ENCODE data around the gene PDZD2. TPM values are rescaled to one million over a fixed set of nuclear protein-coding genes. Genes with fewer than 3 reads are reported as not detected.

The PDZD2 gene
- total RNA-seq, 1 donor = 0.36 TPM

GRCh38 chr5:31866166-31866565 lies 227.2 kb downstream of the PDZD2 start:
- H3K4me3 ChIP-seq (ENCODE audit: insufficient read depth, low read length) = no peak overlapping the region
- H3K4me1 ChIP-seq (ENCODE audit: insufficient read depth, low read length) = no peaks in the 10 kb centered on the region
- H2AFZ ChIP-seq (ENCODE audit: low read length) = no peak overlapping the region
- no peak overlapping the region for H3K27ac ChIP-seq (ENCODE audit: low read depth, low read length)
- no peaks in the 10 kb centered on the region for H3K79me2 ChIP-seq (ENCODE audit: insufficient read depth, low read length)
- H3K9me3 ChIP-seq (ENCODE audit: low read depth, low read length) = no peaks in the 10 kb centered on the region
- peak; percentile 49 for DNase-seq (ENCODE audit: insufficient read length, low spot score, missing footprints)
- H3K4me2 ChIP-seq (ENCODE audit: insufficient read depth, low read length) = no peak overlapping the region
- H4K20me1 ChIP-seq (ENCODE audit: insufficient read depth, low read length) = no peaks in the 10 kb centered on the region
- peaks cover 12% of the 10 kb centered on the region for H3K27me3 ChIP-seq (ENCODE audit: insufficient read depth, low read length)
- H3K36me3 ChIP-seq (ENCODE audit: insufficient read depth, low read length) = no peaks in the 10 kb centered on the region
- TF ChIP-seq, protein P1, sequence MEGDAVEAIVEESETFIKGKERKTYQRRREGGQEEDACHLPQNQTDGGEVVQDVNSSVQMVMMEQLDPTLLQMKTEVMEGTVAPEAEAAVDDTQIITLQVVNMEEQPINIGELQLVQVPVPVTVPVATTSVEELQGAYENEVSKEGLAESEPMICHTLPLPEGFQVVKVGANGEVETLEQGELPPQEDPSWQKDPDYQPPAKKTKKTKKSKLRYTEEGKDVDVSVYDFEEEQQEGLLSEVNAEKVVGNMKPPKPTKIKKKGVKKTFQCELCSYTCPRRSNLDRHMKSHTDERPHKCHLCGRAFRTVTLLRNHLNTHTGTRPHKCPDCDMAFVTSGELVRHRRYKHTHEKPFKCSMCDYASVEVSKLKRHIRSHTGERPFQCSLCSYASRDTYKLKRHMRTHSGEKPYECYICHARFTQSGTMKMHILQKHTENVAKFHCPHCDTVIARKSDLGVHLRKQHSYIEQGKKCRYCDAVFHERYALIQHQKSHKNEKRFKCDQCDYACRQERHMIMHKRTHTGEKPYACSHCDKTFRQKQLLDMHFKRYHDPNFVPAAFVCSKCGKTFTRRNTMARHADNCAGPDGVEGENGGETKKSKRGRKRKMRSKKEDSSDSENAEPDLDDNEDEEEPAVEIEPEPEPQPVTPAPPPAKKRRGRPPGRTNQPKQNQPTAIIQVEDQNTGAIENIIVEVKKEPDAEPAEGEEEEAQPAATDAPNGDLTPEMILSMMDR (IDR thresholded peaks at IDR 0.05; ENCODE audit: extremely low read depth, low read depth, low read length) = no peak

DNA sequence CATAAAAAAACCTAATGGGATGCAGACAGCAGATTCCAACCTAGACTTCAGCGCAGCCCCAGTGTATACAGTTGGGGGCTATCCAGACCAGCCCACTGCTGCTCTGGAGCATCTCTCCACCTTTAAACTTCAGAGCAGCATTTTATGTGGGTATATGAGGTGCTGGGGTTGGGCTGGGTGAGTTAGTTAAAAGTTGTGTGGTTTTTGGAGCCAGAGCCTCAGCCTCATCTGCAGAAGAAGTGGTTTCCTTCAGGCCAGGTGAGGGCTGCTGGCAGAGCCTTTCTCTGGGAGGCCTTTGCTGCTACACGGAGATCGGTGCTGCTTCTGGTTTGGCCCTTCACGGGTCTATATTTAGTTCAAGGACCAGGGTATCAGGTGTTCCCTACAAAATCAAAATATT lies 228.3 kb downstream of the PDZD2 start:
- Histone ChIP-seq H3K4me1 (ENCODE audit: insufficient read depth, low read length) (no peaks in the 10 kb centered on the region), H3K27ac (ENCODE audit: low read depth, low read length) (no peak overlapping the region), H3K4me3 (ENCODE audit: insufficient read depth, low read length) (no peak overlapping the region), H3K9me3 (ENCODE audit: low read depth, low read length) (no peaks in the 10 kb centered on the region), H3K36me3 (ENCODE audit: insufficient read depth, low read length) (no peaks in the 10 kb centered on the region), H2AFZ (ENCODE audit: low read length) (no peak overlapping the region), H3K4me2 (ENCODE audit: insufficient read depth, low read length) (no peak overlapping the region), H3K27me3 (ENCODE audit: insufficient read depth, low read length) (peaks cover 16% of the 10 kb centered on the region), H3K79me2 (ENCODE audit: insufficient read depth, low read length) (no peaks in the 10 kb centered on the region), H4K20me1 (ENCODE audit: insufficient read depth, low read length) (no peaks in the 10 kb centered on the region)
- DNase-seq (ENCODE audit: insufficient read length, low spot score, missing footprints) = no peak
- TF ChIP-seq, protein P1 (IDR thresholded peaks at IDR 0.05; ENCODE audit: extremely low read depth, low read depth, low read length) = no peak

DNA sequence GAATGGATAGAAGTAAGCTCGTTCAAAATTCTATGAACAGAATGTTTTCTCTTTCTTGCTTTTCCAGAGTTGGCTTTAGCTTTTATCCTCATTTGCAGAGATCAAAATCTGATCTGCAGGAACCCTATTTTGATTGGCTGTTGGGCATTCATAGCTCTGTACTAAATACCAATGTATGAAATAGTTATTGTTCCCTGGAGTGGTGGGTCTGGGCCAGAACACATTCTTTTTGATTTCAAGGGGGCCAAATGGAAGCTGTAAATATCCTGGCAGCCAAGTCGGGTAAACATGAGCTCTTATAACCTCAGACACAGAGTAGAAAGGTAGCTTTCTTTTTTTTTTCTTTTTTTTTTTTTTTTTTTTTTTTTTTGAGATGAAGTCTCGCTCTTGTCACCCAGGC lies 241.5 kb downstream of the PDZD2 start:
- no peaks in the 10 kb centered on the region for H3K4me1 ChIP-seq (ENCODE audit: insufficient read depth, low read length)
- no peaks in the 10 kb centered on the region for H3K27me3 ChIP-seq (ENCODE audit: insufficient read depth, low read length)
- H2AFZ ChIP-seq (ENCODE audit: low read length) = no peak overlapping the region
- TF ChIP-seq, protein P1 (IDR thresholded peaks at IDR 0.05; ENCODE audit: extremely low read depth, low read depth, low read length) = no peak
- H3K4me2 ChIP-seq (ENCODE audit: insufficient read depth, low read length) = no peak overlapping the region
- H3K79me2 ChIP-seq (ENCODE audit: insufficient read depth, low read length) = no peaks in the 10 kb centered on the region
- no peak overlapping the region for H3K4me3 ChIP-seq (ENCODE audit: insufficient read depth, low read length)
- H3K36me3 ChIP-seq (ENCODE audit: insufficient read depth, low read length) = no peaks in the 10 kb centered on the region
- no peaks in the 10 kb centered on the region for H4K20me1 ChIP-seq (ENCODE audit: insufficient read depth, low read length)
- DNase-seq (ENCODE audit: insufficient read length, low spot score, missing footprints) = no peak
- no peak overlapping the region for H3K27ac ChIP-seq (ENCODE audit: low read depth, low read length)
- no peaks in the 10 kb centered on the region for H3K9me3 ChIP-seq (ENCODE audit: low read depth, low read length)

DNA sequence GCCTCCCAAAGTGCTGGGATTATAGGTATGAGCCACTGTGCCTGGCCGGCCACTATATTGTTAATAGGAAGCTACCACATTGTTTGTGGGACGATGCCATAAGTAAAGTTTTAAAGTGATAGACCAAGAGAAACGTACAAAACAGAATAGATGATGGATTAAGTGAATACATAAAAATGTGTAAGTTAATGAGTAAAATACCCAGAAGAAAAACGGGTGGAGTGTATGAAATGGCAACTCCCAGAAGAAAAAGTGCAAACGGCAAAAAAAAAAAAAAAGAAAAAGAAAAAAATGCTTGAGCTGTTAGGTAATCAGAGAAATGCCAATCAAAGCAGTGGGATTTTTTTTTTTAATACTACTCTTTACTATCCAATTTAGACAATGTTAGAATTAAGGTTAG lies 246.0 kb downstream of the PDZD2 start:
- Histone ChIP-seq H3K27me3 (ENCODE audit: insufficient read depth, low read length) (peaks cover 13% of the 10 kb centered on the region), H2AFZ (ENCODE audit: low read length) (no peak overlapping the region), H3K4me1 (ENCODE audit: insufficient read depth, low read length) (no peaks in the 10 kb centered on the region), H3K4me2 (ENCODE audit: insufficient read depth, low read length) (no peak overlapping the region), H3K9me3 (ENCODE audit: low read depth, low read length) (no peaks in the 10 kb centered on the region), H3K79me2 (ENCODE audit: insufficient read depth, low read length) (no peaks in the 10 kb centered on the region), H3K36me3 (ENCODE audit: insufficient read depth, low read length) (no peaks in the 10 kb centered on the region), H3K4me3 (ENCODE audit: insufficient read depth, low read length) (no peak overlapping the region), H4K20me1 (ENCODE audit: insufficient read depth, low read length) (no peaks in the 10 kb centered on the region), H3K27ac (ENCODE audit: low read depth, low read length) (no peak overlapping the region)
- TF ChIP-seq, protein P1 (IDR thresholded peaks at IDR 0.05; ENCODE audit: extremely low read depth, low read depth, low read length) = no peak
- DNase-seq (ENCODE audit: insufficient read length, low spot score, missing footprints) = no peak
